Endometrial microvascular endothelial cells (primary cell): ENCODE data around the gene HOXD9. TPM values are rescaled to one million over a fixed set of nuclear protein-coding genes. Genes with fewer than 3 reads are reported as not detected.

Experiments
- in situ Hi-C: cut with HindIII; loops from 2 replicates; pipeline ENCODE4 v1.10.0; 2017; ENCODE audit warnings: low sequenced_read_pairs, low pct_unique_long_range_greater_than_20kb; ENCODE audit errors: inconsistent ontology term
- total RNA-seq: library from RNA; depleted of rRNA; stranded (reverse); fragments of >200 nt; gene quantifications from one replicate; pipeline ENCODE4 v1.2.3, GENCODE V29; 2015; ENCODE audit errors: inconsistent ontology term

The HOXD9 gene
- total RNA-seq, 1 donor from 2014 or later: 63.6 TPM

DNA sequence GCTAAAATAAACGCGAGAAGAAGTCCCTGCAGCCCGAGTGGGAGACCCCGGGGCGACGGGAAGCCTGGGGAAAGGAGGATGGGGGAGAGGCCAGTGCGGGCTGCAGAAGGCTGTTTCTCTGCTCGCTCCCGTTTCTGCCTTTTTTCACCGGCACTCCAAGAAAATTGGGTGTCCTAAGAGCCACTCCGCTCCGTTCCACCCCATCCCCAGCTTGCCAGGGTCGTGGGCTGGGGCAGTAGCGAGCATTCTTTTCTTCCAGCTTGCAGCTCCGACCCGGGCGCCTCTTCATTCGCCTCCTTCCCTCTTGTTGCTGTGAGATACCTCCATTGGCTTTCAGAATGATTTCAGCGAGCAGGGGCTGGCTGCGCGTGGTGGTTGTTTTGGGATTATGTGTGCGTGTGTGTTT lies 35.7 kb downstream of the HOXD9 start:
- in situ Hi-C loops: no loop called here

DNA sequence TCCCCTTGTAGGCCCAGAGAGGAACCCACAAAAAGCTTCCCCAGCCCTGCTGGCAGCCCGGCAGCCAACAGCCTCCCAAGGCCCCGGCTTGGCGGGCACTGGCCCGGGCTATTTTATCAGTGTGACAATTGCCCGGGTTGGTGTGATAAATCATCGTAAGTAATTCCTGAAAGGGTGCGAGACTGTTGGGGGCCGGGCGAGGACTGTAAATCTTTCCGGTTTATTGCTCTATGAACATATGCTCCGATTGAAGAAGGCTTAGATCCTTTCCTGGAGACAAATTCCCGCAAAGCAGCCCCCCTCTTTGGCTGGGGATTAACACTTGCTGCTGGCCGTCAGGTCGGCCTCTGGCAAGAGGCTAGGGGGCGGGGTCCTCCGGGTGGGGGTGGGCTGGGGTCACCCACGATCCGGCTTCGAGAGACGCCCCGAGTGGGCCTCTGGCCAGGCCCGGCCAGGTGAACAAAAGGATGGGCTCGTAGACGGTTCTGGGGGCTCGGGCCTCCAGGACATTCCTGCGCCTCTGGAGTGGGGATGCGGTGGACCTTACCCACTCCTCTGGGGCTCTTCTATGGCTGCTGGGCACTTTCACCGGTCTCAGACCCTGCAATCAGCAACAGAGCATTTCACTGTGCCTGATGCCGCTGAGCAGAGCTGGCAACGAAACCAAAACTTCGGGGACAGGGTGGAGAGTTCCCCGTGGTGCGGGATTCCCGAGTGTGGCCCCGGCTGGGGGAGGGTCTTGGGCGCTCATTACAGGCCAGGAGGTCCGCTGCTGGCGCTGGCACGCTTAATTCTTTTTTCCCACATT lies 36.5 kb downstream of the HOXD9 start:
- in situ Hi-C loops: no loop called here

DNA sequence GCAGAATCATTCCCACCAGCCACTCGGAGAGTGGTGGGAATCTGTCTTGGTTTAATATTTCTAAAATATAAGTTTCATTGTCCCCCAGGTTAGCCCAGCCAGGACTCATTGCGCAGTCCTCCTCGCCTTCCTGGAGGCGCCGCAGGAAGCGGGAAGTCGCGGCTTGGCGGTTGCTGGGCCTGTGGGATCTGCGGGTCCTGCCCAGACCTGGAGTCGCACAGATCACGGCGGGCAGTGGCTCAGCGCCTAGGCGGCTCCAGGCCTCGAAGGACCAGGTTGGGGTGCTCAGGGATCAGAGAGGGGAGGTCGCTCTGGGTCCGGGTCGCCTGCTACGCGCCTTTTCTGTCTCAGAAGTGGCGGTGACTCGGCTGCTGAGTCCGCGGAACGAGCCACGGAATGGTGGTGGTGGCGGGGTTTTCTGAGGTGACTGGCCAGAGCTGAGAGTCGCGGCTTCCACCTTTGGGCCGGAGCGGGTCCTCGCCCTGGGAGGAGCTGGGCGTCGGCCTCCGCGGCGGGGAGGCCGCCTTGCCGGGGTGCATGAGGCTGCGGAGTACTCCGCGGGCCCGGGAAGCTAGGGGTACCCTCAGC lies 37.2 kb downstream of the HOXD9 start:
- in situ Hi-C loops: no loop called here

DNA sequence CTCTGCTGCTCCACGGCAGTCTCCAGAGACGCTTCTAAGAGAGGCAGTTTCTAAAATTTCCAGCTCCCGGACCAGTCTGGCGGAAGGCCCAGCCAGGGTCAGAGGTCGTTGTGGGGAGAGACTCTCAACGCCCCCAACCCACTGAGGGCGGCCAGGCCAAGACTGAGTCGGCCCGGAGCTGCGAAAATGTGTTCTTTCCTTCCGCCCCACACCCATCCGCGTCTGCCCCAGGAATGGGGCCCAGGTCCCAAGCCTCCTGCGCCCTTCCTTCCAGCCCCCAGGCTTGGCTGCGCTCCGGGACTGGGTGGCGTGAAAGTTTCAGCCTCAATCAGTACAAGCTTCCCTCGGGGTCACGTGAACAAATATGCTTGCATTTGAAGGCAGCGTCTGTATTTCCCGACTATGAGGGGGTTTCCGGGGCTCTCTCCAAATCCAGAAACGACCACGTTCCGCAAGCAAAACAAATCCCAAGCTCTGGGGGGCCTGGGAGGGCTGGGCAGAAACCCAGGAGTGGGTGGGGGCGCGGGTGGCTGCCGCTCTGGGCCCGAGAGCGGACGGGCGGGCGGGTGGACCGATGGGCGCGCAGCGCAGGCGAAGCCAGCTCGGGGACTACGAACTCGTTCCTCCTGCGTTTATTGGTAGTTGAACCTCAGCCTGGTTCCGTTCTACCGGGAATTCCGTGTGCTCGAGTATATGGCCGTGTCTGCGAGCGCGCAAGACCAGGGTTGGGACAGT lies 37.9 kb downstream of the HOXD9 start:
- in situ Hi-C loops: no loop called here

DNA sequence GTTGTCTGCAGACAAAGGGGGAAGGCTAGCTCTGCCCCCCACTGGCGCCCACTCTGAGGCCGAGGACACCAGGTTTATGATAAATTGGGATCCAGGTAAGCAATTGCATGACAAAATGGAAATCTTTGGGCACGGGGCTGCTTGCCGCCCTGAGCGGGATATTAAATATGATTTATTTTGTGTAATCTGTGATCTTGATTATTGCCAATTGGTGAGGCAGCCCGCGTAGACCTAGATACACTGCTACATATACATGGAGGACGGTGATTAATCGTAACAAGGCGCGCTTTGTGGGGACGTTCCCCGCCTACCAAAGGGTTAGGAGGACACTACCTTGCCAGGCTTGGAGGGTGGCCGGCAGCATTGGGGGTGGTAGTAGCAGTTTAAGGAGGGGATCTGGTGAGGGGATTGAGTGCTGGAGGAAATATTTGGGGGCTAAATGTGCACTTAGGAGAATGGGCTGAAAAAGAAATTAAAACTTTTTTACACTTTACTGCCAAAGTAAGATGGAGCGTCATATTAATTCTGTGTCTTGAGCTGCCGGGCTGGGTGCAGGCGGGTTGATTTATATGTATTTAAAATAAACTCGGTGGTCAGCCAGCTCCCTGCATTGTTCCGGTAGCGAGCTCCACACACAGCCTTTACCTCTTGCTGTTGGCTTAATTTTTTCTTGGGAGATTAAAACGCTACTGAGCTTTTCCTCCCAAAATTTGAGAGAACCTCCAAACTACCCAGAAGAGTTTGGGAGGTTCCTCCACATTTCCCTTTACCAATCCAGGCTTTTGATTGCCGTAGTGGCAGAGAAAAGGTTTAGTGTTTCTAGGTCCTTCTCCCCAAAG lies 38.7 kb downstream of the HOXD9 start:
- in situ Hi-C loops: no loop called here

DNA sequence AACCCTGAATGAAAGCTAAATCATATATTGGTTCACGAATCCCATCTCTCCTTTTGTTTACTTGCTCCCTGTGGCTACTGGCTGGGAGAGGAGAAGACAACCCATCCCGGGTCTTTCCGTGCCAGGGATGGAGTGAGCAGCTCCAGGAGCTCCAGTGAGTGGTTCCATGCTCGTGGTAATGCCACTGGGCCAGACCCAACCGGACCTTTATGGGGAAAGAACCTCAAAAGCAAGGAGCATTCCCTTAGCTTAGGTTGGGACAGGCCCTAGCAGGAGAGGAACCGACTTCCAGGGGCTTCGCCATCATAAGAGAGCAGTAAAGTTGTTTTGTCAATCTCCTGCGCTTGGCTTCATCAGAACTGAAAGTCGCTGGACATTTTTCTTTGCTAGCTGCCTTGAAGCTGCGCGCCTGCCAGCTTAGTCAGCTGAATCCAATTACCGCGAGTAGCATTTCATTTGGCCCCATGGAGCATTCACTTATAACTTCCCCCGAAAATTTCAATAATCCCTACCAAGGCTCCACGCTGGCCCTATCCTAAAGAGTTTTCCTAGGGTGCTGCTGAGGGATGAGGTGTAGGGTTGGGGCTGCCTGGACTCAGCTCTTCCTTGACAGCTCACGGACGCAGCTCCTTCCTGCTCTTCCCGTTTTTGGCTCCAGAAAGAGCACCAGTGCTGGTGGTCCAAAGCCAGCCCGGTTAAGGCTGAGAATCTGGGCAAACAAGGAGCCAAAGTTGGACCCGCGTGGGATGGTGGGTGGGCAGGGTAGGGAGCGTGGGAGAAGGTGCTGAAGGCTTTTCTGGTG lies 39.5 kb downstream of the HOXD9 start:
- in situ Hi-C loops: no loop called here

DNA sequence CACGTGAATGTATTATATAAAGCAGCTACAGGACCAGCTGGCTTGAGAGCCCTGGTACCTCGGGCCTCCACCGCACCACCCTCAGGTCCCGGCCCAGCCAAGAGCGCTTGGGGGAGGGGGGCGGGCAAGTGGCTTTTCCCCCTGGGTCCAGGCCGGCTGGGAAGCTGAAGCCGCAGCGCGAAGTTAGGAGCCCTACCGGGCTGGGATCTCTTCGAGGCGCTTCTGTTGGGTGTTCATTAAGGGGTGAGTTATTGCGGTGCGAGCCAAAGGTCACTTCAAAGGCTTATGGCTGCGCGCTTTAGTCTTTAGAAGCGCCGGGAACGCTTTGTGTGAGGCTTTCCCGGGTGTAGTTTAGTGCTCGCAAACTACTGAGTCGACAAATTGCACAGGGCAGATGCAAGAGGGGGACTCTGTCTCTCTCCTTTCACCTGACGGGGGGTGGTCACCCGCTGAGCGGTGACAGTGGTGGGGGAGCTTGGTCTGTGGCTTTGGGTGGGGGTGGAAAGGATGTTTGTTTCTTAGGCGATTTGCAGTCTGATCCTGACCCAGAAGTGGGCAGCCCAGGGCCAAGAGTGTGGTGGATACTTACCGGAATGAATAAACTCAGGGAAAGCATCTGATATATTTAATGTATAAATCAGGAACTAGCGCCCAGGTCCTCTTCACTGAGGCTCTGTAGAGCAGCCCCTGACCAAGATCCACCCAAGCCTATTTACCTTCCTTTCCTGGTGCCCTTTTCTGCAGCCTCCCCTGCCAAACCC lies 40.6 kb downstream of the HOXD9 start:
- in situ Hi-C loops: no loop called here

DNA sequence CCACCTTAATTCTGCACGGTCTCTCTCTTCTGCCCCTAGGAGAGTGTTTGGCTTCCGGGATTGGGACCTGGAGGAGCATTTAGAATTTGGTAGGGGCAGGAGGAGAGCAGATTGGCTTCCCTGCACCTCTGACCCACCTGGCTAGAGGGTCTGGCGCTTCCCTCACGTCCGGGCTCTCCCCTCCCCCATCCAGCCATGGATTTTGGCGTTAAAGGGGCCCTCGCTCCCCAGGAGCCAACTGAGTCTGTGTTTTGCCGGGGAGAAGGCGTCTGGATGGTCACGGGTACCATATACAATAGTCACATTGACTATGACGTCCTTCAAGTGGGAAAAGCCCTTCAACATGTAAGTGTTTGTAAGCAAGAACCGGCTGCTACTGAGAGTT lies 41.1 kb downstream of the HOXD9 start:
- in situ Hi-C loops: no loop called here

DNA sequence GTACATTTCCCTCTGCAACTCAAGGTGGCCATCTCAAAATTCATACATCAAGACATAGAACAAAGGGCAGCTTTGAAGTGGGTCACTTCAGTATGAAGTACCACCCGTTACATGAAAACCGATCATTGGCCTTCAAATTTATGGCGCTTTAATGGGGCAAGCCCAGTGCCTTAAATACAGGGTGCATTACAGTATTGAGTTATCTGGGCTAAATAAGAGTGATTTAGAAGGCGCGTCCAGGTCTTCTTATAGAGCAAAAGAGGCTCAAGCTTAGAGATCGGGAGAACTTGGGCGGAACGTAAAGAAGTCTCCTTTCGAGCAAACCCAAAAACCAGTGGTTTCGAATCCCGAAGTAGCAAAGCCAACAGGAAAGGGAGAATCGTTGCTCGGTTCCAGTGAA lies 41.7 kb downstream of the HOXD9 start:
- in situ Hi-C loops: no loop called here

DNA sequence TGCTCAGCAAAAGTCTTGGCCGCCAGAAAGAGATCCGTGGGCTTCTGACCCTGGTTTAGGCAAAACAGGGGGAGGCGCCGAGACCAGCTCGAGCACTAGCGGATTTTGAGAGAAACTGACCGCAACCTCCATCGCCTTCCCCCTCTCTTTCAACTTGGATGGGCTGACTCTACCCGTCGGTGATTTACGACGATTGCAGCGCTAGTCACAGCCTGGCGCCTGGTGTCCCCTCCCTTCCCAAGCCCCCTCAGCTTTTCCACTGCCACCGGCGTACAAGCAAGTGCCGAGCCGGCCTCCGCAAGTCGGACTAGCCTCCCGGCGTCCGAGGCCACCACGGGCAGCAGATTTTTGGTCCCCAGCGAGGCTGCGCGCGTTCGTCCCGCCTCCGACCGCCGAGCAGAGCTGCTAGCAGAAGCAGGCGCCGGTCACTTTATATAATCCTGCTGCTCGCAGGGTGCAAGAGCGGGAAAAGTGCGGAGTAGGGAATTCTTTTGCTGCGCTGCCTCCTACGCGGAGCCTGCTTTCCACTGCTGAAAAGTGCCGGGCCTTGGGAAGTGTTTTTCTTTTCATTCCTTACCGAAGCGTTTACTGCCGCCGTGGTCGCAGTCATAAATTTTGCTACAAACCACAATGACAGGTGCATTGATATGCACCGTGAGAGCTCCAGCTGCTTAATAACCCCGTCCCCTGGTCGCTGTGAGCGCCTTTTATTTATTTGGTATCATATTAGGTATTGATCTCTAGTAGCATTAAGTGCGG lies 42.3 kb downstream of the HOXD9 start:
- in situ Hi-C loops: no loop called here

DNA sequence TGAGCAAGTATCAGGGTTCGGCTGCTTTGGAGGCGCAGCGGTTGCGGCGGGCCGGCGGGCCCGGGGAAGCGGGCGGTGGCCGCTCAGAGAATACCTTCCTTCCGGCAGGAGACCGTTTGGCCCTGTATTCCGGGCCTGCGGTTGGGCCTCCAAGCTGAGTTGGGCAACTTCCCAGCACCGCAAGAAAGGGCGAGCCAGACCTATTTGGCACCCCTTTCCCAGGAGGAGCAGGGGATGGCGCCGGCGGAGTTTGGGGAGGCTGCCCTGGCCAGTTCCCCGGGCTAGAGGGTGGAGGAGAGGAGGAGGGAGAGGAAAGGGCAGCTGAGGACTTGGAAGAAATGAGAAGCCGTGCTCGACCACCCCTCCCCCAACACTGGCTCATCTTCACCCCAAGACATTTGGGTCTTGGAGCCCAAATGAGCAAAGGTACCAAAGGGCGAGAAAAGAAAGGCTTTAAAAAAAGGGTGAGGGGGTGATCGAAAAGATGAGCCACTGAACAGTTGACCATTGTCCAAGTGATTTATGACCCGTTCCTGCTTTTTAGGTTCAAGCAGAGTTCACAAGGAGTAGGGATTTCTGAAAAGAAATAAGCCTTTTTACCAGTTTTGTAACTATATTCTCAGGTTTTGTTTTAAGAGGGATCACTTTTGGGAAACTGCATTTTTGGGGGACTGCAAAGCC lies 43.0 kb downstream of the HOXD9 start:
- in situ Hi-C loops: no loop called here

DNA sequence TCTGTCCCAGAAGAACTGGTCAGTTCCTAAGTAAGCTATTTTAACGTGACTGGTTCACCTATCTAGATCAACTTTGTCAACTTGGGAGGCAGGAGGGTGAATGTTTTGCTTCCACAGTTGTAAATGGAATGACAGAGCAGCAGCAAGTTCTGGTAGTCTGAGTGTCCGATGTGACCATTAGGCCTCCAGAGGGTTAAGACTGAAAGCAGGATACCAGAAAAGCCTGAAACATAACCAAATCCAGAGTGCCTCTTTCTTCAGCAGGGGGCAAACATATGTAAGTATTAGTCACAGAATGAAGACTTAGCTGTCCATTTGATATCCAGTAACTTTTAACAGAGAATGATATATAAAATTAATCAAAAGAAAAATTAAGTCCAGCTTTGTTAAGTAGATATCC lies 43.8 kb downstream of the HOXD9 start:
- in situ Hi-C loops: no loop called here

DNA sequence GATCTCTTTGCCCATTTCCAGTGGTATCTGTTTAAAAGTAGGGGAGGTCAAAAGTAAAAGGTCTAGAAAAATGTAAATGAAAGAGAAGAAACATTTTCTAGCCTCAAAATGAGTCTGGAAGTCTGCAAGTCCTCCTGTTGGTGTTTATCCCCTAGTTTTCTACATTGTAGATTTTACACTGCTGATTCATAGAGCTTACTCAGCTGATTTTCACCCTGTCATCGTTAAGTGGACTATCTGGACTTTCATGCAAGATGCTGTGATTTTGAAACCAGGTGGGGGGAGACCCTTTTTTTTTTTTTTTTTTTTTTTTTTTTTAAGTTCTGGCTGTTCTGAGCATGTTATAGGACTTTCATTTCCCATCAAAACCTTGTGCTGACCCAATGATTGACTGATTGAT lies 44.9 kb downstream of the HOXD9 start:
- in situ Hi-C loops: no loop called here

DNA sequence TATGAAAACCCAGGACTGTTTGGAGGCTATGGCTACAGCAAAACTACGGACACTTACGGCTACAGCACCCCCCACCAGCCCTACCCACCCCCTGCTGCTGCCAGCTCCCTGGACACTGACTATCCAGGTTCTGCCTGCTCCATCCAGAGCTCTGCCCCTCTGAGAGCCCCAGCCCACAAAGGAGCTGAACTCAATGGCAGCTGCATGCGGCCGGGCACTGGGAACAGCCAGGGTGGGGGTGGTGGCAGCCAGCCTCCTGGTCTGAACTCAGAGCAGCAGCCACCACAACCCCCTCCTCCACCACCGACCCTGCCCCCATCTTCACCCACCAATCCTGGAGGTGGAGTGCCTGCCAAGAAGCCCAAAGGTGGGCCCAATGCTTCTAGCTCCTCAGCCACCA lies 46.7 kb downstream of the HOXD9 start:
- in situ Hi-C loops: no loop called here

DNA sequence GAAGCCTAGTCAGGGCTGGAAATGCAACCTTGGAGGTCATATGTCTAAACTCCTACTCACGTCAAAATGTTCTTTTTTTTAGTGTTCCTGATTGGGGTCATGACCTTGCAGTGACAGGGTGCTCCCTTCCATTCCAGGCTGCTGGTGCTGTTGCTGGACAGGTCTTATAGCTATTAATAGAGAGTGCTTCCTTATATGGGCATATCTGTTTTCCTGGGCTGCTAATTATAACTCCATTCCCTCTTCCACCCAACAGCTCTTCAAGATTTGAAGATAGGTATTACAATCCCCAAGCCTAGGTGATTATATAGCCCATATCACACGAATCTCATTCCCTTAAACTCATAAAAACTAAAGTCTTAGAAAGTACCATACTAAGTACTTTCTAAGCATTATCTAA lies 47.2 kb downstream of the HOXD9 start:
- in situ Hi-C loops: no loop called here

DNA sequence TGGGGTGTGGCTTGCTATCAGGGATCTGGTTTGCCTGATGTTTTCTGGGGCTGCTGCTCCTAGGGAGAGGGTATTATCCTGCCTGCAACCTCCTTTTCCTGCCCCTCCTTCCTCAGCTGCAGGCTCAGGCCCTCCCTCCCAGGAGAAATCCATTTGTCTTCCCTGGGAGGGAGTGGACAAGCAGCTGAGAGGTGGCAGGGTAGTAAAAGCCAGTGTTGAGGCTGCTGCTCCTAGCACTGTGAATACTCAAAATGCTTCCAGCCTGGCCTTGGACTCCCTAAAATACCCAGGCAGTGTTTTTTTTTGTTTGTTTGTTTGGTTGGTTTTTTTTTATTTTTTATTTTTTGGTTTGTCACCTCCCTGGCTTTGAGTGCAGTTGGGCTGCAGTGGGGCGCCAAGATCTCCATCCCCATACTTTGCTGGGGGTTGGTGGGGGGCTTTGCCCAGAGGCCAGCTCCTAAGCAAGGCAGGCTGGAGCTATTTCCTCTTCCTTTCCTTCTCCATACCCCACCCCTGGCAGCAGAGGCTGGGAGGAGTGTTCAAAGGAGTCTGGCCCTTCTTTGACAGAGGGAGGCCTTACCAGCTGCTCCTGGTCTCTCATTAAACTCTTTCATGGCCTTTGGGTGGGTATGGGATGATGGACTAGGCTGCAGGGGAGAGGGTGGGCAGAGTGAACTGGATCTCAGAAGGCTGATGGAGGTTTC lies 48.2 kb downstream of the HOXD9 start:
- in situ Hi-C loops: no loop called here
